Measurements from ENCODE around the gene LRRC71. TPM values are rescaled to one million over a fixed set of nuclear protein-coding genes. Genes with fewer than 3 reads are reported as not detected.

The LRRC71 gene
- total RNA-seq, 4 donors from 2014 or later = 1.2 TPM; not detected in 3

DNA sequence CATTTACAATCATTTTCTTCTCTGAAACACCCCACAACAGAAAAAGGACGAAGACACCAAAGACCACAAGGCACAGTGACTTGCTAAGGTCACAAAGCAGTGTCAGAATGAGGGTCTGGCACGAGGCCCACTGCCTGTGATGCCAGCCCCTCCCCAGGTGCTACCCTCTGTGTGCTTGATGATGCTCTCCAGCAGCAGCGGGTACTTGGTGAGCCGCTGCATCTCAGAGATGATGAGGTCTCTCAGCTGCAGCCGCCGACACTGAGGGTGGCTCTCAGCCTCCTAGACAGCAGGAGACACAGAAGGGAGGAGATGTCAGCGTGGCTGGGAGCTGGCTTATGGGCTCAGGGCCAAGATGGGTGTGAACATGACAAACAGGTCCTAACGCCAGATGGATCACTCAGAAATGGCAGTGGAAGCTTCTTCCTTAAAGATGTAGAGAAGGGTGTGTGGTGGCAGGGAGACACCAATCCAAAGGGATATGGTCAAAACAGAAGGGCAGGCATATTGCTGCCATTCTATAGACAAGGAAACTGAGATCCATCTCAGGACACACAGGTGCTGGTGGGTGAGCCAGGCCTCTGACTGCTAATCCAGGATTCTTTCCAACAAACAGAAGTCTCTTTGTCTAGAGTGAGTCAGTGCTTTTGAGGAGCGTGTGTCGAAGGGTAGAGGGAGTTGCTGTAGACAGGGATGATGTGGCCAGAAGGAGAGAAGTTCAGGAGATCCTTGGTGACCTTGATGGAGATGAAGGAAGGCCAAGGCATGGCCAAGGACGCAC is 25.6 kb downstream of the LRRC71 start:
- TF ChIP-seq POLR2AphosphoS5 (IDR thresholded peaks at IDR 0.05) (no peak), EP300 (IDR thresholded peaks at IDR 0.05; ENCODE audit: low read depth) (no peak), POLR2A (IDR thresholded peaks at IDR 0.05) (no peak)
- TF ChIP-seq, protein P1, sequence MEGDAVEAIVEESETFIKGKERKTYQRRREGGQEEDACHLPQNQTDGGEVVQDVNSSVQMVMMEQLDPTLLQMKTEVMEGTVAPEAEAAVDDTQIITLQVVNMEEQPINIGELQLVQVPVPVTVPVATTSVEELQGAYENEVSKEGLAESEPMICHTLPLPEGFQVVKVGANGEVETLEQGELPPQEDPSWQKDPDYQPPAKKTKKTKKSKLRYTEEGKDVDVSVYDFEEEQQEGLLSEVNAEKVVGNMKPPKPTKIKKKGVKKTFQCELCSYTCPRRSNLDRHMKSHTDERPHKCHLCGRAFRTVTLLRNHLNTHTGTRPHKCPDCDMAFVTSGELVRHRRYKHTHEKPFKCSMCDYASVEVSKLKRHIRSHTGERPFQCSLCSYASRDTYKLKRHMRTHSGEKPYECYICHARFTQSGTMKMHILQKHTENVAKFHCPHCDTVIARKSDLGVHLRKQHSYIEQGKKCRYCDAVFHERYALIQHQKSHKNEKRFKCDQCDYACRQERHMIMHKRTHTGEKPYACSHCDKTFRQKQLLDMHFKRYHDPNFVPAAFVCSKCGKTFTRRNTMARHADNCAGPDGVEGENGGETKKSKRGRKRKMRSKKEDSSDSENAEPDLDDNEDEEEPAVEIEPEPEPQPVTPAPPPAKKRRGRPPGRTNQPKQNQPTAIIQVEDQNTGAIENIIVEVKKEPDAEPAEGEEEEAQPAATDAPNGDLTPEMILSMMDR (IDR thresholded peaks at IDR 0.05) = no peak
- H3K9me3 ChIP-seq = no peaks in the 10 kb centered on the region
- peaks cover 0 to 74% (median 24%) of the 10 kb centered on the region in 4 donors for H3K36me3 ChIP-seq
- in situ Hi-C loops (cut with MboI; ENCODE audit: low pct_ligation_motif_present in 1 of 4, low pct_unique_long_range_greater_than_20kb in 1 of 4, low sequenced_read_pairs in 3 of 4) = no loop called here
- intact Hi-C loops (cut with DNase I; ENCODE audit: low total_unique reads) = no loop called here
- peak; percentile 31 for DNase-seq
- no peaks in the 10 kb centered on the region for H3K4me1 ChIP-seq
- WGBS, 2 donors (ENCODE audit: low coverage in 1 of 2) = 50 to 74% methylated on average over 4 to 11 of the region's 11 CpGs
- no peaks in the 10 kb centered on the region for H3K27me3 ChIP-seq
- H3K27ac ChIP-seq = no peak overlapping the region
- no peak overlapping the region for H3K4me3 ChIP-seq

DNA sequence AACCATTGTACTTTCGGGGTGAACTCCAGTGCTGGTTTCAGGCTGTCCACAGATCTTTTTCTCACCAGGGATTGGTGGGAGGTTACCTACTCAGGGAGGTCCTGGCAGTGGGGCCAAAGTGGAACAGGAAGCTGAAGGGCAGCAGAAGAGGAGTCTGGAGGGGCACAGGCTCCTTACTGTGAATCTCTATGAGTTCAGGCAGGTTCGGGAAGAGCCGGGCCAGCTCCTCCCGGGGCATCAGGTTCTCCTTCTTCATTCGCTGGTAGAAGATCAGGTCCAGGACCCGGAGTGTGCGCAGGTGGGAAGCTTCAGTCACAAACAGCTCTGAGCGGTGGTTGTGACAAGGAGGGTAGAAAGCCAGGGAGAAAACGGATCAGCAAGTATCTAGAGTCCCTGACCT is 26.7 kb downstream of the LRRC71 start:
- no peak overlapping the region for H3K27ac ChIP-seq
- H3K4me1 ChIP-seq = no peaks in the 10 kb centered on the region
- 88% methylated on average over 9 of the region's 9 CpGs; no CpG with 5 or more reads in 1 of the 2 donors for WGBS, 2 donors (ENCODE audit: low coverage in 1 of 2)
- no peak overlapping the region for H3K4me3 ChIP-seq
- no peak for TF ChIP-seq POLR2AphosphoS5 (IDR thresholded peaks at IDR 0.05)
- no peak for TF ChIP-seq POLR2A (IDR thresholded peaks at IDR 0.05)
- no peak for TF ChIP-seq EP300 (IDR thresholded peaks at IDR 0.05; ENCODE audit: low read depth)
- TF ChIP-seq, protein P1 (IDR thresholded peaks at IDR 0.05) = no peak
- in situ Hi-C loops (cut with MboI; ENCODE audit: low pct_ligation_motif_present in 1 of 4, low pct_unique_long_range_greater_than_20kb in 1 of 4, low sequenced_read_pairs in 3 of 4) = no loop called here
- DNase-seq = no peak
- intact Hi-C loops (cut with DNase I; ENCODE audit: low total_unique reads) = no loop called here
- no peaks in the 10 kb centered on the region for H3K9me3 ChIP-seq
- H3K36me3 ChIP-seq = peaks cover 0 to 78% (median 29%) of the 10 kb centered on the region in 4 donors
- no peaks in the 10 kb centered on the region for H3K27me3 ChIP-seq

DNA sequence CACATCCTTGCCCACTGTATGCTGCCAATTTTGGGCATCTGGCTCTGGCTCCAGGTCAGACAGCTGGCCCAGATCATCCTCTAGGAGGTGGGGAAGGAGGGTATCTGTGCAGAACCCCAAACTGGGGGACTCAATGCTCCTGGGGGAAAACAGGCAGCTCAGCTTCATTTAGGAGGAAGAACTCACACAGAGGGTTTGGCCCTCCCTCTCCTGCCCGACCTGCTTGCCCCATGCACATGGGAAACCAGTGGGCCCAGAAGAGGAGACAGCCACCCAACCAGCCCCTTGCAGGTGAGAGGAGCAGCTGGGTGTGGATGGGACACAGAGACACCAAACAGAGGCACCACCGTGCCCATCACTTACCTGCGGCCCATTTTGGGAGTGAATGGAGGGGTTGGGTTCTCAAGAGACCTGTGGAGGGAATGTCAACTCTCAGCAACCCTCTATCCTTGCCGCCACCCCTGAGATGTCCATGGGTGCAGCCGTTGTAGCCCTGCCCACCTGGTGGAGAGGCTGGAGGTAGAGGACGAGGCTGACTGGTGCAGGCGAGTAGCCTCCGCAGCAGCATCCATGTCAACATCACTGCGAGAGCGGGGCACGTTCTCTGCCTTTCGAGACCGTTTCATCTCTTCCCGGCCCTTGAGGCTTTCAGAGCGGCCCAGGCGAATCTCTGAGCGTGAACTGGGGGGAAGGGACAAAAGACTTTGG is 27.5 kb downstream of the LRRC71 start:
- intact Hi-C loops (cut with DNase I; ENCODE audit: low total_unique reads) = no loop called here
- Histone ChIP-seq H3K9me3 (no peaks in the 10 kb centered on the region), H3K27ac (no peak overlapping the region), H3K4me1 (no peaks in the 10 kb centered on the region), H3K27me3 (no peaks in the 10 kb centered on the region), H3K36me3 (peaks cover 0 to 81% (median 31%) of the 10 kb centered on the region in 4 donors), H3K4me3 (no peak overlapping the region)
- 89% methylated on average over 16 of the region's 17 CpGs; no CpG with 5 or more reads in 1 of the 2 donors for WGBS, 2 donors (ENCODE audit: low coverage in 1 of 2)
- DNase-seq = no peak
- in situ Hi-C loops (cut with MboI; ENCODE audit: low pct_ligation_motif_present in 1 of 4, low pct_unique_long_range_greater_than_20kb in 1 of 4, low sequenced_read_pairs in 3 of 4) = no loop called here
- TF ChIP-seq POLR2A (IDR thresholded peaks at IDR 0.05) = no peak
- no peak for TF ChIP-seq POLR2AphosphoS5 (IDR thresholded peaks at IDR 0.05)
- TF ChIP-seq EP300 (IDR thresholded peaks at IDR 0.05; ENCODE audit: low read depth) = no peak
- TF ChIP-seq, protein P1 (IDR thresholded peaks at IDR 0.05) = no peak

DNA sequence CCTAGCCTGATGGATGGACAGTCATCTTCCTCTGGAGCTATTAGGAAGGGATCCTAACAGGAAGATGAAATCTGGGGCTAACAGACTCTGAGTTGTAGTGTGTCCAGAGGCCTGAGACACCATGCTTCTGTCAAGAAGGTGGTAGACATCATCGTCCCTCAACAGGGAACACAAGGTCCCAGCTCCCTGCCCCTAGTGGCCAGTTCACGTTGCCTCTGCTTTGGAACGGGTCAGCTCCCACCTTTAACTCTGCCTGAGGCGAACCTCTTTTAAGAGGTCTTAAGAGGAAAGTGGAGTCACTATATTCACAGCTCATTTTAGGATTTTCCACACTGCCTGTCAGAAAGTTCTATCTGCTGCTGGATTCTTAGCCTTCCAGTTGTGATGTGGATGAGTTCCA is 28.3 kb downstream of the LRRC71 start:
- in situ Hi-C loops (cut with MboI; ENCODE audit: low pct_ligation_motif_present in 1 of 4, low pct_unique_long_range_greater_than_20kb in 1 of 4, low sequenced_read_pairs in 3 of 4) = no loop called here
- Histone ChIP-seq H3K27ac (no peak overlapping the region), H3K4me1 (no peaks in the 10 kb centered on the region), H3K4me3 (no peak overlapping the region), H3K9me3 (no peaks in the 10 kb centered on the region), H3K27me3 (no peaks in the 10 kb centered on the region), H3K36me3 (peaks cover 0 to 80% (median 29%) of the 10 kb centered on the region in 4 donors)
- no peak for DNase-seq
- TF ChIP-seq, protein P1 (IDR thresholded peaks at IDR 0.05) = no peak
- TF ChIP-seq POLR2AphosphoS5 (IDR thresholded peaks at IDR 0.05) (no peak), POLR2A (IDR thresholded peaks at IDR 0.05) (no peak), EP300 (IDR thresholded peaks at IDR 0.05; ENCODE audit: low read depth) (no peak)
- intact Hi-C loops (cut with DNase I; ENCODE audit: low total_unique reads) = no loop called here
- WGBS, 2 donors (ENCODE audit: low coverage in 1 of 2) = 61 to 100% methylated on average over 1 to 4 of the region's 4 CpGs
